Measurements from ENCODE around the gene RAB44.
A peak's percentile ranks its signal among the peaks of the same experiment; 100 is the strongest.
"Not testable (repeated sequence)": the region's sequence is repeated elsewhere in the genome, so short reads cannot be mapped to it uniquely, and the experiment has no call there.

Gene RAB44

GRCh38 chr6:36697481-36697903 is at the start of gene RAB44:
RAB44 (plus strand) TSS chr6:36697826; CDS start chr6:36704236, 6,410 bp downstream.
- DNase-seq, result no peak

GRCh38 chr6:36649086-36649485 is 48.5 kb upstream of the RAB44 start:
- DNase-seq, result no peak

- DNase-seq, result no peak
These were observed 47.7 kb upstream of the RAB44 start for GRCh38 chr6:36649701-36650484.

GRCh38 chr6:36650848-36651478 is 46.7 kb upstream of the RAB44 start:
- no peak for DNase-seq

GRCh38 chr6:36651659-36652379 is 45.8 kb upstream of the RAB44 start:
- no peak for DNase-seq

GRCh38 chr6:36654469-36654868 is 43.2 kb upstream of the RAB44 start:
- DNase-seq, result not testable (repeated sequence)

- DNase-seq, result no peak
These were observed 42.4 kb upstream of the RAB44 start for GRCh38 chr6:36655085-36655724.

- no peak for DNase-seq
These were observed 41.2 kb upstream of the RAB44 start for GRCh38 chr6:36656441-36656840.

- DNase-seq, result no peak
These were observed 40.4 kb upstream of the RAB44 start for GRCh38 chr6:36657271-36657670.

- DNase-seq, result no peak
These were observed 39.6 kb upstream of the RAB44 start for GRCh38 chr6:36657942-36658544.

GRCh38 chr6:36659271-36659670 is 38.4 kb upstream of the RAB44 start:
- no peak for DNase-seq

GRCh38 chr6:36660771-36661471 is 36.7 kb upstream of the RAB44 start:
- DNase-seq, result no peak

GRCh38 chr6:36662380-36662779 is 35.2 kb upstream of the RAB44 start:
- DNase-seq, result no peak

GRCh38 chr6:36662827-36663256 is 34.8 kb upstream of the RAB44 start:
- no peak for DNase-seq

GRCh38 chr6:36663504-36664446 is 33.9 kb upstream of the RAB44 start:
- DNase-seq, result no peak

- no peak for DNase-seq
These were observed 32.4 kb upstream of the RAB44 start for GRCh38 chr6:36665180-36665579.

- DNase-seq, result no peak
These were observed 31.3 kb upstream of the RAB44 start for GRCh38 chr6:36666287-36666686.

GRCh38 chr6:36666826-36667591 is 30.6 kb upstream of the RAB44 start:
- peak; percentile 51 for DNase-seq

GRCh38 chr6:36668591-36668990 is 29.0 kb upstream of the RAB44 start:
- DNase-seq, result no peak

- no peak for DNase-seq
These were observed 28.6 kb upstream of the RAB44 start for GRCh38 chr6:36669002-36669401.
